ENCODE measurements around the gene PGP.

DNA sequence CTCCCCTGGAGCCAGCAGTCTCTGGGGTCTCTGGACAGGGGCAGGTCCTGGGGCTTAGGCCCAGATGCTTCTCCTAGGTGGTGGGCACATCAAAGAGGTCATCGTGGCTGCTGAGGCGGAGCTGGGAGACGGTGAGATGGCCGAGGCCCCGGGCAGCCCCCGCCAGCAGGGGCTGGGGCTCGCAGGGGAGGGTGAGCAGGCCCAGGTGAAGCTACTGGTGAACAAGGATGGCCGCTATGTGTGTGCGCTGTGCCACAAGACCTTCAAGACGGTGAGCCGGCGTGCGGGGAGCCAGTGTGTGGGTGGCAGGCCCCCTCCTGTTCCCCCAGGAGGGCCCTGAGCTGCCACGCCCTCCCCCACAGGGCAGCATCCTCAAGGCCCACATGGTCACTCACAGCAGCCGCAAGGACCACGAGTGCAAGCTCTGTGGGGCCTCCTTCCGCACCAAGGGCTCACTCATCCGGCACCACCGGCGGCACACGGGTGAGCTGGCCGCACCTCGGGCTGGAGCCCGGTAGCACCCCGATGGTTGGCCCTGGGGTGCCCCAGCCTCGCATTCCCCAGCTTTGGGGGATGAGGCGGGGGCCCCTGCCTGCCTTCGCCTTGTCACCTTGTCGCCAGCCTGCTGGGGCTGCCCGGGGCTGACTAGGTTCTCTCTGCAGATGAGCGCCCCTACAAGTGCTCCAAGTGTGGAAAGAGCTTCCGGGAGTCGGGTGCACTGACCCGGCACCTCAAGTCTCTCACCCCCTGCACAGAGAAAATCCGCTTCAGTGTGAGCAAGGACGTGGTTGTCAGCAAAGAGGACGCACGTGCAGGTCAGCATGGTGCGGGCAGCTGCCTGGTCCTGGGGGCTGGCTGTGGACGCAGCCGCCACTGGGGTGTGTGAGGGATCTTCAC is 17.7 kb upstream of the PGP start:
- TF ChIP-seq, protein P1, sequence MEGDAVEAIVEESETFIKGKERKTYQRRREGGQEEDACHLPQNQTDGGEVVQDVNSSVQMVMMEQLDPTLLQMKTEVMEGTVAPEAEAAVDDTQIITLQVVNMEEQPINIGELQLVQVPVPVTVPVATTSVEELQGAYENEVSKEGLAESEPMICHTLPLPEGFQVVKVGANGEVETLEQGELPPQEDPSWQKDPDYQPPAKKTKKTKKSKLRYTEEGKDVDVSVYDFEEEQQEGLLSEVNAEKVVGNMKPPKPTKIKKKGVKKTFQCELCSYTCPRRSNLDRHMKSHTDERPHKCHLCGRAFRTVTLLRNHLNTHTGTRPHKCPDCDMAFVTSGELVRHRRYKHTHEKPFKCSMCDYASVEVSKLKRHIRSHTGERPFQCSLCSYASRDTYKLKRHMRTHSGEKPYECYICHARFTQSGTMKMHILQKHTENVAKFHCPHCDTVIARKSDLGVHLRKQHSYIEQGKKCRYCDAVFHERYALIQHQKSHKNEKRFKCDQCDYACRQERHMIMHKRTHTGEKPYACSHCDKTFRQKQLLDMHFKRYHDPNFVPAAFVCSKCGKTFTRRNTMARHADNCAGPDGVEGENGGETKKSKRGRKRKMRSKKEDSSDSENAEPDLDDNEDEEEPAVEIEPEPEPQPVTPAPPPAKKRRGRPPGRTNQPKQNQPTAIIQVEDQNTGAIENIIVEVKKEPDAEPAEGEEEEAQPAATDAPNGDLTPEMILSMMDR (IDR thresholded peaks at IDR 0.05), result no peak
- no peak for TF ChIP-seq POLR2A (IDR thresholded peaks at IDR 0.05)

Data from uterus (tissue), 2 donors.